ENCODE results near the gene ADAM12.

DNA sequence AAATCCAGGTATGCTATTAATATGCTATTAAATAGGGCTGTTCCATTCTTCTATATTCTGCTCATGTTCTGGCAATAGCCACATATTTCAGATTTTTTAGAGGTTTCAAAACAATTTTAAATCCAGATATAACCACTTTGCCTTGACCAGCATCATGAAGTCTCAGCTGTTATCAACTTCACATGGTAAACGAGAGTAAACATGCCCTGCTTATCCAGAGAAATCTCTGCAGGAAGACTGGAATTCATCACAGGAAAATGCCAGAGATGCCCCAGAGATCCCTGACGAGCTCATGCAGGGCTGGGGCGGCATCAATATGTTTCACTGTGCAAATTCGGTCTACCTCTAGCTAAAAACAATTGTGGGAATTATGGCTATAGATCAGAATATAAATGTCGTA, 365.4 kb downstream of the ADAM12 start:
- TF ChIP-seq, protein P1, sequence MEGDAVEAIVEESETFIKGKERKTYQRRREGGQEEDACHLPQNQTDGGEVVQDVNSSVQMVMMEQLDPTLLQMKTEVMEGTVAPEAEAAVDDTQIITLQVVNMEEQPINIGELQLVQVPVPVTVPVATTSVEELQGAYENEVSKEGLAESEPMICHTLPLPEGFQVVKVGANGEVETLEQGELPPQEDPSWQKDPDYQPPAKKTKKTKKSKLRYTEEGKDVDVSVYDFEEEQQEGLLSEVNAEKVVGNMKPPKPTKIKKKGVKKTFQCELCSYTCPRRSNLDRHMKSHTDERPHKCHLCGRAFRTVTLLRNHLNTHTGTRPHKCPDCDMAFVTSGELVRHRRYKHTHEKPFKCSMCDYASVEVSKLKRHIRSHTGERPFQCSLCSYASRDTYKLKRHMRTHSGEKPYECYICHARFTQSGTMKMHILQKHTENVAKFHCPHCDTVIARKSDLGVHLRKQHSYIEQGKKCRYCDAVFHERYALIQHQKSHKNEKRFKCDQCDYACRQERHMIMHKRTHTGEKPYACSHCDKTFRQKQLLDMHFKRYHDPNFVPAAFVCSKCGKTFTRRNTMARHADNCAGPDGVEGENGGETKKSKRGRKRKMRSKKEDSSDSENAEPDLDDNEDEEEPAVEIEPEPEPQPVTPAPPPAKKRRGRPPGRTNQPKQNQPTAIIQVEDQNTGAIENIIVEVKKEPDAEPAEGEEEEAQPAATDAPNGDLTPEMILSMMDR (IDR thresholded peaks at IDR 0.05; ENCODE audit: insufficient read depth, low read depth, low read length): no peak
- no peak for TF ChIP-seq EZH2 (IDR thresholded peaks at IDR 0.05; ENCODE audit: insufficient read depth, low read length)

Data from astrocyte (in vitro differentiated cells and primary cell).